ENCODE data around the gene TDP1.

TDP1 gene

DNA sequence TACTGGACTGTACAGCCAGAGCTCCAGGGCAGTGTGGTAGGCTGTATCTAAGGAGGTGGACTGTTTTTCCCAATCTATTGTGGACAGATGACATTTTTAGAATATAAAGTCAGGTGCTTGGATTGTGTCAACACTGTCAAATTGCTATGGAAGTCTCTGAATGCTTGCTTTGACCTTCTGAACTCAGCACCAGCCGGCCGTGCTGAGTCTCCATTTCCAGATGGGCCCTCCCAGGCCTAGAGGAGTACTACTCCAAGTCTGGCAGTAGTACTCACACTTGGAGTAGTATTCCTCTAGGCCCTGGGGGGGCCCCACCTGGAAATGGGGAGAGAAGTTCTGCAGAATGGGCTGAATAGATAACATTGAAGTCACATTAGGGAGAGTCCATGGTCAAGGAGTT is 89.9 kb downstream of the TDP1 start:
- H3K4me2 ChIP-seq (ENCODE audit: insufficient read depth, low read length): no peak overlapping the region
- no peaks in the 10 kb centered on the region for H3K79me2 ChIP-seq (ENCODE audit: insufficient read depth, low read length)
- no peaks in the 10 kb centered on the region for H3K27me3 ChIP-seq (ENCODE audit: insufficient read depth, low read length, poor library complexity)
- no peak for ATAC-seq (ENCODE audit: insufficient read depth, low read depth)
- no peak overlapping the region for H3K27ac ChIP-seq (ENCODE audit: low read length)
- no peak for TF ChIP-seq CTCF (IDR thresholded peaks at IDR 0.05; ENCODE audit: borderline replicate concordance, extremely low read depth, low read length, poor library complexity, severe bottlenecking)
- no peak for TF ChIP-seq EZH2 (IDR thresholded peaks at IDR 0.05; ENCODE audit: borderline replicate concordance, low read depth, low read length, severe bottlenecking)
- no peaks in the 10 kb centered on the region for H3K9me3 ChIP-seq (ENCODE audit: insufficient read depth, low read length, severe bottlenecking)
- no peak overlapping the region for H2AFZ ChIP-seq (ENCODE audit: low read depth, low read length)
- H3K9ac ChIP-seq (ENCODE audit: low read depth, low read length): no peak overlapping the region
- peaks cover 46% of the 10 kb centered on the region for H3K36me3 ChIP-seq (ENCODE audit: insufficient read depth, low read length)
- no peaks in the 10 kb centered on the region for H3K4me1 ChIP-seq (ENCODE audit: insufficient read depth, low read length)
- no peaks in the 10 kb centered on the region for H4K20me1 ChIP-seq (ENCODE audit: insufficient read depth, low read length)
- DNase-seq: no peak
- no peak overlapping the region for H3K4me3 ChIP-seq (ENCODE audit: low read depth in 1 of 2, low read length in 2 of 2)

- no peak overlapping the region for H3K4me2 ChIP-seq (ENCODE audit: insufficient read depth, low read length)
Observed at GRCh38 chr14:90049390-90049789, 93.7 kb downstream of the TDP1 start.

GRCh38 chr14:90050271-90050670 is 94.5 kb downstream of the TDP1 start:
- peaks cover 2% of the 10 kb centered on the region; the same call in 1 of the 2 replicates for H3K36me3 ChIP-seq (ENCODE audit: insufficient read depth, low read length)
- H3K9me3 ChIP-seq (ENCODE audit: insufficient read depth, low read length, severe bottlenecking): no peaks in the 10 kb centered on the region
- H3K27me3 ChIP-seq (ENCODE audit: insufficient read depth, low read length, poor library complexity): no peaks in the 10 kb centered on the region
- TF ChIP-seq EZH2 (IDR thresholded peaks at IDR 0.05; ENCODE audit: borderline replicate concordance, low read depth, low read length, severe bottlenecking): no peak
- TF ChIP-seq CTCF (IDR thresholded peaks at IDR 0.05; ENCODE audit: borderline replicate concordance, extremely low read depth, low read length, poor library complexity, severe bottlenecking): no peak
- H3K79me2 ChIP-seq (ENCODE audit: insufficient read depth, low read length): no peaks in the 10 kb centered on the region
- ATAC-seq (ENCODE audit: insufficient read depth, low read depth) (no peak), DNase-seq (no peak)
- H3K27ac ChIP-seq (ENCODE audit: low read length): no peak overlapping the region
- no peak overlapping the region for H3K4me2 ChIP-seq (ENCODE audit: insufficient read depth, low read length)
- H3K9ac ChIP-seq (ENCODE audit: low read depth, low read length): no peak overlapping the region
- no peak overlapping the region for H2AFZ ChIP-seq (ENCODE audit: low read depth, low read length)
- no peak overlapping the region for H3K4me3 ChIP-seq (ENCODE audit: low read depth in 1 of 2, low read length in 2 of 2)
- H4K20me1 ChIP-seq (ENCODE audit: insufficient read depth, low read length): no peaks in the 10 kb centered on the region
- H3K4me1 ChIP-seq (ENCODE audit: insufficient read depth, low read length): no peaks in the 10 kb centered on the region

More at GRCh38 chr14:90049390-90049789, 93.7 kb downstream of the TDP1 start:
- no peak for TF ChIP-seq EZH2 (IDR thresholded peaks at IDR 0.05; ENCODE audit: borderline replicate concordance, low read depth, low read length, severe bottlenecking)
- TF ChIP-seq CTCF (IDR thresholded peaks at IDR 0.05; ENCODE audit: borderline replicate concordance, extremely low read depth, low read length, poor library complexity, severe bottlenecking): no peak
- Histone ChIP-seq H3K27me3 (ENCODE audit: insufficient read depth, low read length, poor library complexity) (no peaks in the 10 kb centered on the region), H2AFZ (ENCODE audit: low read depth, low read length) (no peak overlapping the region), H3K4me3 (ENCODE audit: low read depth in 1 of 2, low read length in 2 of 2) (no peak overlapping the region), H3K9me3 (ENCODE audit: insufficient read depth, low read length, severe bottlenecking) (no peaks in the 10 kb centered on the region), H3K4me1 (ENCODE audit: insufficient read depth, low read length) (no peaks in the 10 kb centered on the region), H4K20me1 (ENCODE audit: insufficient read depth, low read length) (no peaks in the 10 kb centered on the region), H3K36me3 (ENCODE audit: insufficient read depth, low read length) (peaks cover 11% of the 10 kb centered on the region), H3K27ac (ENCODE audit: low read length) (no peak overlapping the region), H3K79me2 (ENCODE audit: insufficient read depth, low read length) (no peaks in the 10 kb centered on the region), H3K9ac (ENCODE audit: low read depth, low read length) (no peak overlapping the region)
- DNase-seq: no peak
- ATAC-seq (ENCODE audit: insufficient read depth, low read depth): no peak

DNA sequence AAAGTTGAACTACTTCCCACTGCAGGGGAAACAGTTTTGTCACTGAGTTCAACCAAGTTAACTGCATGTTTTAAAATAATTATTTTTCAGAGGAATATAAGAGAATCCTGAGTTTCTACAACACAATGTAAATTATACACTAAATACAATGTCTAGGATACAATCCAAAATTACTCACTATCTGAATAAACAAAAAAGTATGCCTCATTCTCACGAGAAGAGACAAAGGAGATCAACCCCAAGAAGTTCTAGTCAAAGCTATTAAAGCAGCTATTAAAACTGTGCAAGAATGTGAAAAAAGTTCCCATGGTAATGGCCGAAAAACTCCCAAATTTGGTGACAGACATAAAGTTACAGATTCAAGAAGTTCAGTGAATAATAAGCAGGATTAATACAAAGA is 97.3 kb downstream of the TDP1 start:
- H4K20me1 ChIP-seq (ENCODE audit: insufficient read depth, low read length): no peaks in the 10 kb centered on the region
- ATAC-seq (ENCODE audit: insufficient read depth, low read depth): no peak
- no peaks in the 10 kb centered on the region for H3K79me2 ChIP-seq (ENCODE audit: insufficient read depth, low read length)
- no peak overlapping the region for H3K4me3 ChIP-seq (ENCODE audit: low read depth in 1 of 2, low read length in 2 of 2)
- H2AFZ ChIP-seq (ENCODE audit: low read depth, low read length): no peak overlapping the region
- no peak overlapping the region for H3K27ac ChIP-seq (ENCODE audit: low read length)
- H3K9me3 ChIP-seq (ENCODE audit: insufficient read depth, low read length, severe bottlenecking): no peaks in the 10 kb centered on the region
- H3K9ac ChIP-seq (ENCODE audit: low read depth, low read length): no peak overlapping the region
- no peak overlapping the region for H3K4me2 ChIP-seq (ENCODE audit: insufficient read depth, low read length)
- no peak for DNase-seq
- no peaks in the 10 kb centered on the region for H3K36me3 ChIP-seq (ENCODE audit: insufficient read depth, low read length)
- TF ChIP-seq CTCF (IDR thresholded peaks at IDR 0.05; ENCODE audit: borderline replicate concordance, extremely low read depth, low read length, poor library complexity, severe bottlenecking): no peak
- TF ChIP-seq EZH2 (IDR thresholded peaks at IDR 0.05; ENCODE audit: borderline replicate concordance, low read depth, low read length, severe bottlenecking): no peak
- H3K27me3 ChIP-seq (ENCODE audit: insufficient read depth, low read length, poor library complexity): no peaks in the 10 kb centered on the region
- H3K4me1 ChIP-seq (ENCODE audit: insufficient read depth, low read length): no peaks in the 10 kb centered on the region
